SK-N-SH (cell line): ENCODE data around the gene PRLH. TPM values are rescaled to one million over a fixed set of nuclear protein-coding genes. Genes with fewer than 3 reads are reported as not detected.

Experiments
- CTCF ChIA-PET: fragments of 300-600, 350-600 bp; formaldehyde crosslinking; extraction: SDS; loops from one replicate; lab custom pipeline; 2021; lab: Yijun Ruan, JAX
- POLR2A ChIA-PET: fragments of 350-600 bp; sonication (Branson Sonifier 250); formaldehyde crosslinking; extraction: SDS; loops from one replicate; lab custom pipeline; 2020; ENCODE audit warnings: antibody characterized with exemption, inconsistent platforms; lab: Yijun Ruan, JAX
- DNase-seq: peaks from one replicate; pipeline ENCODE4 v3.0.0; 2012
- H2AFZ ChIP-seq: fragments of 200-600 bp; sonication (generic); 2 replicates; pipeline ENCODE4 v1.8.1; 2016; ENCODE audit warnings: antibody characterized with exemption, mild to moderate bottlenecking, low read depth
- H3F3A ChIP-seq: fragments of 200-600 bp; sonication (generic); replicated peaks from 2 replicates; pipeline ENCODE3; 2016; ENCODE audit warnings: antibody characterized with exemption, mild to moderate bottlenecking; ENCODE audit not compliant: insufficient read depth
- H3K27ac ChIP-seq, 2 experiments: fragments of 200-500 bp in 1 of 2; fragments of 200-600 bp in 1 of 2; sonication (Bioruptor generic) in 1 of 2; sonication (generic), shearing (Covaris generic) in 1 of 2; 2 replicates each; pipeline versions ENCODE4 v1.5.1 to v1.6.1; 2014 to 2016; ENCODE audit warnings: low read depth in 2 of 2, inconsistent platforms in 1 of 2, low read length in 1 of 2, mild to moderate bottlenecking in 1 of 2, mixed read lengths in 1 of 2
- H3K27me3 ChIP-seq: fragments of 200-600 bp; sonication (generic), shearing (Covaris generic); 2 replicates; pipeline ENCODE4 v1.6.1; 2016; ENCODE audit warnings: mixed run types; ENCODE audit not compliant: insufficient read depth
- H3K36me3 ChIP-seq, 2 experiments: fragments of 200-500 bp in 1 of 2; fragments of 200-600 bp in 1 of 2; sonication (Bioruptor generic) in 1 of 2; sonication (generic) in 1 of 2; replicated peaks in 1 of 2; 2 replicates each; pipeline versions ENCODE3 to v1.5.1; 2014 to 2016; ENCODE audit warnings: low read length in 1 of 2, mild to moderate bottlenecking in 1 of 2; ENCODE audit not compliant: insufficient read depth in 2 of 2, control insufficient read depth in 1 of 2
- H3K4me1 ChIP-seq, 2 experiments: fragments of 200-500 bp in 1 of 2; fragments of 200-600 bp in 1 of 2; sonication (Bioruptor generic) in 1 of 2; sonication (generic), shearing (Covaris generic) in 1 of 2; 2 replicates each; pipeline versions ENCODE4 v1.5.1 to v1.6.1; 2014 to 2016; ENCODE audit warnings: low read depth in 1 of 2, low read length in 1 of 2, mixed run types in 1 of 2; ENCODE audit not compliant: insufficient read depth in 2 of 2, control insufficient read depth in 1 of 2
- H3K4me2 ChIP-seq: fragments of 200-600 bp; sonication (generic), shearing (Covaris generic); 2 replicates; pipeline ENCODE4 v1.6.1; 2017; ENCODE audit warnings: mixed run types
- H3K4me3 ChIP-seq, 2 experiments: fragments of 200-500 bp in 1 of 2; fragments of 200-600 bp in 1 of 2; sonication (Bioruptor generic) in 1 of 2; sonication (generic), shearing (Covaris generic) in 1 of 2; 2 replicates each; pipeline versions ENCODE4 v1.5.1 to v1.8.1; 2014 to 2016; ENCODE audit warnings: low read depth in 2 of 2, inconsistent platforms in 1 of 2, low read length in 1 of 2, mild to moderate bottlenecking in 1 of 2, mixed read lengths in 1 of 2, moderate library complexity in 1 of 2
- H3K79me2 ChIP-seq: fragments of 200-600 bp; sonication (generic); 2 replicates; pipeline ENCODE4 v1.8.1; 2017; ENCODE audit warnings: mild to moderate bottlenecking; ENCODE audit not compliant: insufficient read depth
- H3K9ac ChIP-seq: fragments of 200-600 bp; sonication (generic); 2 replicates; pipeline ENCODE4 v1.6.1; 2017; ENCODE audit warnings: mixed run types
- H3K9me2 ChIP-seq: fragments of 200-600 bp; sonication (generic); 2 replicates; pipeline ENCODE4 v1.6.1; 2017; ENCODE audit warnings: mixed run types
- H3K9me3 ChIP-seq: fragments of 200-600 bp; sonication (generic); 2 replicates; pipeline ENCODE4 v1.6.1; 2017; ENCODE audit warnings: mixed run types, mild to moderate bottlenecking, moderate library complexity
- H4K20me1 ChIP-seq: fragments of 200-600 bp; sonication (generic); 2 replicates; pipeline ENCODE4 v1.6.1; 2017; ENCODE audit warnings: mild to moderate bottlenecking, mixed run types; ENCODE audit not compliant: insufficient read depth
- FOSL2 ChIP-seq: IDR thresholded peaks from 2 replicates; pipeline ENCODE4 v1.4.0; 2012; ENCODE audit warnings: low read depth, mild to moderate bottlenecking, moderate library complexity, borderline replicate concordance
- FOXM1 ChIP-seq: IDR thresholded peaks from 2 replicates; pipeline ENCODE4 v1.4.0; 2012; ENCODE audit warnings: low read depth, mild to moderate bottlenecking
- RFX5 ChIP-seq: IDR thresholded peaks from 2 replicates; pipeline ENCODE4 v1.6.1; 2012; ENCODE audit warnings: mild to moderate bottlenecking, improper control_type of control experiment, low read length
- RXRA ChIP-seq: IDR thresholded peaks from 2 replicates; pipeline ENCODE4 v1.4.0; 2012; ENCODE audit warnings: low read depth, mild to moderate bottlenecking, borderline replicate concordance
- SMC3 ChIP-seq: IDR thresholded peaks from 2 replicates; pipeline ENCODE4 v1.6.1; 2012; ENCODE audit warnings: low read depth, low read length, improper control_type of control experiment
- TAF1 ChIP-seq: IDR thresholded peaks from 2 replicates; pipeline ENCODE4 v1.6.1; 2012; ENCODE audit warnings: low read depth, mild to moderate bottlenecking, low read length, moderate library complexity, borderline replicate concordance
- WGBS: methylation state at CpG from one replicate; pipeline ENCODE4 v1.1.6; 2017; ENCODE audit warnings: low lambda C conversion rate; 5-methylcytosine and 5-hydroxymethylcytosine counted together
- polyA plus RNA-seq, 3 experiments: library from polyadenylated mRNA; depleted of rRNA; stranded (reverse); fragments of >200 nt; gene quantifications; 2 replicates each; pipeline ENCODE4 v1.2.3, GENCODE V29; 2012
- TF ChIP-seq, protein P1 (sequence below): fragments of 150-350 bp; IDR thresholded peaks from 2 replicates; pipeline ENCODE4 v1.6.1; 2017; ENCODE audit warnings: antibody characterized with exemption, low read length, low read depth, borderline replicate concordance
- TF ChIP-seq, protein P2 (sequence below): fragments of 150-350 bp; IDR thresholded peaks from 2 replicates; pipeline ENCODE4 v1.6.1; 2016; ENCODE audit warnings: mild to moderate bottlenecking, low read depth, low read length
- TF ChIP-seq, protein P3 (sequence below): fragments of 200-600 bp; sonication (generic); IDR thresholded peaks from 2 replicates; pipeline ENCODE4 v1.6.1; 2017; ENCODE audit warnings: antibody characterized with exemption, mild to moderate bottlenecking, moderate library complexity
- TF ChIP-seq, protein P4 (sequence below): IDR thresholded peaks from 2 replicates; pipeline ENCODE4 v1.6.1; 2012; ENCODE audit warnings: mild to moderate bottlenecking, low read depth, low read length, moderate library complexity
- TF ChIP-seq, protein P5 (sequence below): IDR thresholded peaks from 2 replicates; pipeline ENCODE4; 2012

The PRLH gene
- polyA plus RNA-seq, 1 of the 3 experiments (the other 2 are of a cell fraction), result not detected

DNA sequence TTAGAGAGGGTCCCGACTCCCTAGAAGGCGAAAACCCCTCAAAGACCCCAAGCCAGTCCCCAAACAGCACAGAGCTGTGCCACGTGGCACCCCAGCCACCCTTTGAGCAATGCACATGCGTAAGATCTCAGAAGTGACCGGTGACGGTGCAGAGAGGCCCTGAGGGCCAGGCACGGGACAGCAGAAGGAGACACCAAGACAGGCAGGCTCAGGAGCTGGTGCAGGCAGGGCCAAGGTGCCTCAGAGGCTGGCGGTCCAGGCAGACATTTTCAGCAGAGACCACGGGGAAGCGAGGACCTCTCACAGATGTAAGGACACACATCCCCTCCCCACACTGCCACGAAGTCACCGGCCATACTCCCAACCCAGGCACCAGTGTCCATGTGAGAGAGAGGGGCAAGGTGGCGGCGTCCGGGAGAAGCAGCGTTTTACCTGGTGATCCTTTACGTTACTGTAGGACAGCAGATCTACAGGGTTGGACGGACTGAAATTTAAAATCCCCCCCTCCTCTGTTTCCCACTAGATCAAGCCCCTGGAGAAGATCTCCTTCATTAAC lies 26.1 kb downstream of the PRLH start (continued):
- TF ChIP-seq, protein P1, sequence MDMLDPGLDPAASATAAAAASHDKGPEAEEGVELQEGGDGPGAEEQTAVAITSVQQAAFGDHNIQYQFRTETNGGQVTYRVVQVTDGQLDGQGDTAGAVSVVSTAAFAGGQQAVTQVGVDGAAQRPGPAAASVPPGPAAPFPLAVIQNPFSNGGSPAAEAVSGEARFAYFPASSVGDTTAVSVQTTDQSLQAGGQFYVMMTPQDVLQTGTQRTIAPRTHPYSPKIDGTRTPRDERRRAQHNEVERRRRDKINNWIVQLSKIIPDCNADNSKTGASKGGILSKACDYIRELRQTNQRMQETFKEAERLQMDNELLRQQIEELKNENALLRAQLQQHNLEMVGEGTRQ, result no peak
- TF ChIP-seq TAF1 (no peak), FOXM1 (no peak), RXRA (no peak)
- TF ChIP-seq, protein P2, sequence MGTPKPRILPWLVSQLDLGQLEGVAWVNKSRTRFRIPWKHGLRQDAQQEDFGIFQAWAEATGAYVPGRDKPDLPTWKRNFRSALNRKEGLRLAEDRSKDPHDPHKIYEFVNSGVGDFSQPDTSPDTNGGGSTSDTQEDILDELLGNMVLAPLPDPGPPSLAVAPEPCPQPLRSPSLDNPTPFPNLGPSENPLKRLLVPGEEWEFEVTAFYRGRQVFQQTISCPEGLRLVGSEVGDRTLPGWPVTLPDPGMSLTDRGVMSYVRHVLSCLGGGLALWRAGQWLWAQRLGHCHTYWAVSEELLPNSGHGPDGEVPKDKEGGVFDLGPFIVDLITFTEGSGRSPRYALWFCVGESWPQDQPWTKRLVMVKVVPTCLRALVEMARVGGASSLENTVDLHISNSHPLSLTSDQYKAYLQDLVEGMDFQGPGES, result no peak

DNA sequence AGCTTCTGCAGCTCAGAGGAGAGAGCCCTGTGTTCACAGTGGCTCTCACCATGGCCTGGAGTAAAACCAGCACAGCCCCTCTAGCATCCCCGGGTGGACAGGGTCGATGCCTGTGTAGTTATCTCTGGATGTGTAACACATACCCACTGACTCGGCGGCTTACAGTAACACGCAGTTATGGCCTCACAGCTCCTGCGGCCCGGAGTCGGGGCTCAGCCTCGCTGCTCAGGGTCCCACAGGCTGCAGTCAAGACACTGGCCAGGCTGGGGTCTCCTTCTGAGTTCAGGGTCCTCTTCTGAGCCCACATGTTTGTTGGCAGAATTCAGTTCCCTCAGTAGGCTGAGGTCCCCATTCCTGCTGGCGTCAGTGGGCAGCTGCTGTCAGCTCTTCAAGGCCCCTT lies 26.7 kb downstream of the PRLH start:
- WGBS, result 88% methylated on average over 8 of the region's 10 CpGs
- Histone ChIP-seq H3K4me1 (peaks cover 0 to 8% of the 10 kb centered on the region in 2 experiments; a peak in 1 of 4 replicates), H3K27ac (no peak overlapping the region), H3F3A (peaks cover 3% of the 10 kb centered on the region), H3K27me3 (no peaks in the 10 kb centered on the region), H3K4me2 (no peak overlapping the region), H3K9me3 (no peaks in the 10 kb centered on the region), H3K9ac (no peak overlapping the region), H3K79me2 (no peaks in the 10 kb centered on the region), H3K4me3 (no peak overlapping the region), H3K36me3 (no peaks in the 10 kb centered on the region), H3K9me2 (no peaks in the 10 kb centered on the region), H2AFZ (no peak overlapping the region), H4K20me1 (no peaks in the 10 kb centered on the region)
- POLR2A ChIA-PET, result no interaction called here
- DNase-seq, result no peak
- CTCF ChIA-PET, result interaction anchor here (0.8 to 3.0 kb wide), 4 partner anchors 9 to 80 kb away, joined by 3 to 14 read pairs (median 6); no protein-coding TSS in a partner anchor
- TF ChIP-seq, protein P3, sequence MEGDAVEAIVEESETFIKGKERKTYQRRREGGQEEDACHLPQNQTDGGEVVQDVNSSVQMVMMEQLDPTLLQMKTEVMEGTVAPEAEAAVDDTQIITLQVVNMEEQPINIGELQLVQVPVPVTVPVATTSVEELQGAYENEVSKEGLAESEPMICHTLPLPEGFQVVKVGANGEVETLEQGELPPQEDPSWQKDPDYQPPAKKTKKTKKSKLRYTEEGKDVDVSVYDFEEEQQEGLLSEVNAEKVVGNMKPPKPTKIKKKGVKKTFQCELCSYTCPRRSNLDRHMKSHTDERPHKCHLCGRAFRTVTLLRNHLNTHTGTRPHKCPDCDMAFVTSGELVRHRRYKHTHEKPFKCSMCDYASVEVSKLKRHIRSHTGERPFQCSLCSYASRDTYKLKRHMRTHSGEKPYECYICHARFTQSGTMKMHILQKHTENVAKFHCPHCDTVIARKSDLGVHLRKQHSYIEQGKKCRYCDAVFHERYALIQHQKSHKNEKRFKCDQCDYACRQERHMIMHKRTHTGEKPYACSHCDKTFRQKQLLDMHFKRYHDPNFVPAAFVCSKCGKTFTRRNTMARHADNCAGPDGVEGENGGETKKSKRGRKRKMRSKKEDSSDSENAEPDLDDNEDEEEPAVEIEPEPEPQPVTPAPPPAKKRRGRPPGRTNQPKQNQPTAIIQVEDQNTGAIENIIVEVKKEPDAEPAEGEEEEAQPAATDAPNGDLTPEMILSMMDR, result no peak
- TF ChIP-seq, protein P4, sequence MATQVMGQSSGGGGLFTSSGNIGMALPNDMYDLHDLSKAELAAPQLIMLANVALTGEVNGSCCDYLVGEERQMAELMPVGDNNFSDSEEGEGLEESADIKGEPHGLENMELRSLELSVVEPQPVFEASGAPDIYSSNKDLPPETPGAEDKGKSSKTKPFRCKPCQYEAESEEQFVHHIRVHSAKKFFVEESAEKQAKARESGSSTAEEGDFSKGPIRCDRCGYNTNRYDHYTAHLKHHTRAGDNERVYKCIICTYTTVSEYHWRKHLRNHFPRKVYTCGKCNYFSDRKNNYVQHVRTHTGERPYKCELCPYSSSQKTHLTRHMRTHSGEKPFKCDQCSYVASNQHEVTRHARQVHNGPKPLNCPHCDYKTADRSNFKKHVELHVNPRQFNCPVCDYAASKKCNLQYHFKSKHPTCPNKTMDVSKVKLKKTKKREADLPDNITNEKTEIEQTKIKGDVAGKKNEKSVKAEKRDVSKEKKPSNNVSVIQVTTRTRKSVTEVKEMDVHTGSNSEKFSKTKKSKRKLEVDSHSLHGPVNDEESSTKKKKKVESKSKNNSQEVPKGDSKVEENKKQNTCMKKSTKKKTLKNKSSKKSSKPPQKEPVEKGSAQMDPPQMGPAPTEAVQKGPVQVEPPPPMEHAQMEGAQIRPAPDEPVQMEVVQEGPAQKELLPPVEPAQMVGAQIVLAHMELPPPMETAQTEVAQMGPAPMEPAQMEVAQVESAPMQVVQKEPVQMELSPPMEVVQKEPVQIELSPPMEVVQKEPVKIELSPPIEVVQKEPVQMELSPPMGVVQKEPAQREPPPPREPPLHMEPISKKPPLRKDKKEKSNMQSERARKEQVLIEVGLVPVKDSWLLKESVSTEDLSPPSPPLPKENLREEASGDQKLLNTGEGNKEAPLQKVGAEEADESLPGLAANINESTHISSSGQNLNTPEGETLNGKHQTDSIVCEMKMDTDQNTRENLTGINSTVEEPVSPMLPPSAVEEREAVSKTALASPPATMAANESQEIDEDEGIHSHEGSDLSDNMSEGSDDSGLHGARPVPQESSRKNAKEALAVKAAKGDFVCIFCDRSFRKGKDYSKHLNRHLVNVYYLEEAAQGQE, result no peak
- TF ChIP-seq FOSL2, result no peak
- TF ChIP-seq SMC3, result no peak
- TF ChIP-seq RFX5, result no peak
- TF ChIP-seq, protein P5, sequence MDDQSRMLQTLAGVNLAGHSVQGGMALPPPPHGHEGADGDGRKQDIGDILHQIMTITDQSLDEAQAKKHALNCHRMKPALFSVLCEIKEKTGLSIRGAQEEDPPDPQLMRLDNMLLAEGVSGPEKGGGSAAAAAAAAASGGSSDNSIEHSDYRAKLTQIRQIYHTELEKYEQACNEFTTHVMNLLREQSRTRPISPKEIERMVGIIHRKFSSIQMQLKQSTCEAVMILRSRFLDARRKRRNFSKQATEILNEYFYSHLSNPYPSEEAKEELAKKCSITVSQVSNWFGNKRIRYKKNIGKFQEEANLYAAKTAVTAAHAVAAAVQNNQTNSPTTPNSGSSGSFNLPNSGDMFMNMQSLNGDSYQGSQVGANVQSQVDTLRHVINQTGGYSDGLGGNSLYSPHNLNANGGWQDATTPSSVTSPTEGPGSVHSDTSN, result no peak
- TF ChIP-seq, all 33 proteins: peak for 0
